B cell (primary cell): Measurements from ENCODE around the gene MLIP.

Source experiments
- EZH2 ChIP-seq: IDR thresholded peaks from 2 replicates; pipeline ENCODE4 v1.6.1; 2012; ENCODE audit warnings: borderline replicate concordance, low read depth, mild to moderate bottlenecking, moderate library complexity, low read length; ENCODE audit not compliant: insufficient read depth, poor library complexity, severe bottlenecking
- TF ChIP-seq, protein P1 (sequence below): fragments of 200-600 bp; IDR thresholded peaks from one replicate; pipeline ENCODE4 v1.8.0; 2022; ENCODE audit warnings: antibody characterized with exemption, mild to moderate bottlenecking

GRCh38 chr6:54266400-54266923 is 155.2 kb downstream of the MLIP start:
- TF ChIP-seq, protein P1, sequence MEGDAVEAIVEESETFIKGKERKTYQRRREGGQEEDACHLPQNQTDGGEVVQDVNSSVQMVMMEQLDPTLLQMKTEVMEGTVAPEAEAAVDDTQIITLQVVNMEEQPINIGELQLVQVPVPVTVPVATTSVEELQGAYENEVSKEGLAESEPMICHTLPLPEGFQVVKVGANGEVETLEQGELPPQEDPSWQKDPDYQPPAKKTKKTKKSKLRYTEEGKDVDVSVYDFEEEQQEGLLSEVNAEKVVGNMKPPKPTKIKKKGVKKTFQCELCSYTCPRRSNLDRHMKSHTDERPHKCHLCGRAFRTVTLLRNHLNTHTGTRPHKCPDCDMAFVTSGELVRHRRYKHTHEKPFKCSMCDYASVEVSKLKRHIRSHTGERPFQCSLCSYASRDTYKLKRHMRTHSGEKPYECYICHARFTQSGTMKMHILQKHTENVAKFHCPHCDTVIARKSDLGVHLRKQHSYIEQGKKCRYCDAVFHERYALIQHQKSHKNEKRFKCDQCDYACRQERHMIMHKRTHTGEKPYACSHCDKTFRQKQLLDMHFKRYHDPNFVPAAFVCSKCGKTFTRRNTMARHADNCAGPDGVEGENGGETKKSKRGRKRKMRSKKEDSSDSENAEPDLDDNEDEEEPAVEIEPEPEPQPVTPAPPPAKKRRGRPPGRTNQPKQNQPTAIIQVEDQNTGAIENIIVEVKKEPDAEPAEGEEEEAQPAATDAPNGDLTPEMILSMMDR = no peak
- no peak for TF ChIP-seq EZH2
